Measurements from ENCODE around the gene ERCC6L2.

Gene ERCC6L2

GRCh38 chr9:95875305-95876137, at the start of gene ERCC6L2:
Gene ERCC6L2, plus strand, starts transcription at chr9:95875691. Its CDS starts 348 bp downstream, at chr9:95876039.
- Histone ChIP-seq H3K4me1 (ENCODE audit: control insufficient read depth, insufficient read depth, low read length, unreplicated experiment) (peaks cover 19% of the 10 kb centered on the region), H3K36me3 (ENCODE audit: insufficient read depth, low read length) (peaks cover 27% of the 10 kb centered on the region), H3K79me2 (ENCODE audit: control insufficient read depth, insufficient read depth, low read length, unreplicated experiment) (peaks cover 41% of the 10 kb centered on the region), H3K27ac (ENCODE audit: low read depth, low read length) (no peak within 1 kb of the TSS), H3K27me3 (ENCODE audit: insufficient read depth, low read length) (no peaks in the 10 kb centered on the region), H2AFZ (ENCODE audit: low read length, unreplicated experiment) (peak within 1 kb of the TSS; percentile 99), H3K4me3 (ENCODE audit: low read depth, low read length) (no peak within 1 kb of the TSS)

GRCh38 chr9:95826183-95826838, 49.2 kb upstream of the ERCC6L2 start:
- Histone ChIP-seq H3K36me3 (ENCODE audit: insufficient read depth, low read length) (no peaks in the 10 kb centered on the region), H3K27ac (ENCODE audit: low read depth, low read length) (no peak overlapping the region), H3K79me2 (ENCODE audit: control insufficient read depth, insufficient read depth, low read length, unreplicated experiment) (no peaks in the 10 kb centered on the region), H3K27me3 (ENCODE audit: insufficient read depth, low read length) (no peaks in the 10 kb centered on the region), H3K4me3 (ENCODE audit: low read depth, low read length) (no peak overlapping the region), H2AFZ (ENCODE audit: low read length, unreplicated experiment) (no peak overlapping the region), H3K4me1 (ENCODE audit: control insufficient read depth, insufficient read depth, low read length, unreplicated experiment) (peaks cover 23% of the 10 kb centered on the region)

GRCh38 chr9:95830768-95831167, 44.7 kb upstream of the ERCC6L2 start:
- no peaks in the 10 kb centered on the region for H3K4me1 ChIP-seq (ENCODE audit: control insufficient read depth, insufficient read depth, low read length, unreplicated experiment)
- no peaks in the 10 kb centered on the region for H3K36me3 ChIP-seq (ENCODE audit: insufficient read depth, low read length)
- H2AFZ ChIP-seq (ENCODE audit: low read length, unreplicated experiment), result no peak overlapping the region
- H3K79me2 ChIP-seq (ENCODE audit: control insufficient read depth, insufficient read depth, low read length, unreplicated experiment), result no peaks in the 10 kb centered on the region
- H3K27me3 ChIP-seq (ENCODE audit: insufficient read depth, low read length), result no peaks in the 10 kb centered on the region
- no peak overlapping the region for H3K27ac ChIP-seq (ENCODE audit: low read depth, low read length)
- H3K4me3 ChIP-seq (ENCODE audit: low read depth, low read length), result no peak overlapping the region

GRCh38 chr9:95831810-95832209, 43.7 kb upstream of the ERCC6L2 start:
- Histone ChIP-seq H3K36me3 (ENCODE audit: insufficient read depth, low read length) (no peaks in the 10 kb centered on the region), H3K79me2 (ENCODE audit: control insufficient read depth, insufficient read depth, low read length, unreplicated experiment) (no peaks in the 10 kb centered on the region), H3K4me3 (ENCODE audit: low read depth, low read length) (no peak overlapping the region), H3K27me3 (ENCODE audit: insufficient read depth, low read length) (no peaks in the 10 kb centered on the region), H2AFZ (ENCODE audit: low read length, unreplicated experiment) (no peak overlapping the region), H3K4me1 (ENCODE audit: control insufficient read depth, insufficient read depth, low read length, unreplicated experiment) (no peaks in the 10 kb centered on the region), H3K27ac (ENCODE audit: low read depth, low read length) (no peak overlapping the region)

GRCh38 chr9:95833546-95834178, 41.8 kb upstream of the ERCC6L2 start:
- no peak overlapping the region for H3K4me3 ChIP-seq (ENCODE audit: low read depth, low read length)
- H3K4me1 ChIP-seq (ENCODE audit: control insufficient read depth, insufficient read depth, low read length, unreplicated experiment), result no peaks in the 10 kb centered on the region
- H3K36me3 ChIP-seq (ENCODE audit: insufficient read depth, low read length), result no peaks in the 10 kb centered on the region
- no peaks in the 10 kb centered on the region for H3K27me3 ChIP-seq (ENCODE audit: insufficient read depth, low read length)
- no peaks in the 10 kb centered on the region for H3K79me2 ChIP-seq (ENCODE audit: control insufficient read depth, insufficient read depth, low read length, unreplicated experiment)
- no peak overlapping the region for H2AFZ ChIP-seq (ENCODE audit: low read length, unreplicated experiment)
- no peak overlapping the region for H3K27ac ChIP-seq (ENCODE audit: low read depth, low read length)

- Histone ChIP-seq H3K27ac (ENCODE audit: low read depth, low read length) (no peak overlapping the region), H3K79me2 (ENCODE audit: control insufficient read depth, insufficient read depth, low read length, unreplicated experiment) (no peaks in the 10 kb centered on the region), H2AFZ (ENCODE audit: low read length, unreplicated experiment) (no peak overlapping the region), H3K27me3 (ENCODE audit: insufficient read depth, low read length) (no peaks in the 10 kb centered on the region), H3K4me3 (ENCODE audit: low read depth, low read length) (no peak overlapping the region), H3K36me3 (ENCODE audit: insufficient read depth, low read length) (no peaks in the 10 kb centered on the region), H3K4me1 (ENCODE audit: control insufficient read depth, insufficient read depth, low read length, unreplicated experiment) (no peaks in the 10 kb centered on the region)
Observed at GRCh38 chr9:95834281-95834907, 41.1 kb upstream of the ERCC6L2 start.

GRCh38 chr9:95835393-95835792, 40.1 kb upstream of the ERCC6L2 start:
- Histone ChIP-seq H3K79me2 (ENCODE audit: control insufficient read depth, insufficient read depth, low read length, unreplicated experiment) (no peaks in the 10 kb centered on the region), H2AFZ (ENCODE audit: low read length, unreplicated experiment) (no peak overlapping the region), H3K4me1 (ENCODE audit: control insufficient read depth, insufficient read depth, low read length, unreplicated experiment) (no peaks in the 10 kb centered on the region), H3K27me3 (ENCODE audit: insufficient read depth, low read length) (no peaks in the 10 kb centered on the region), H3K36me3 (ENCODE audit: insufficient read depth, low read length) (no peaks in the 10 kb centered on the region), H3K27ac (ENCODE audit: low read depth, low read length) (no peak overlapping the region), H3K4me3 (ENCODE audit: low read depth, low read length) (no peak overlapping the region)

- no peaks in the 10 kb centered on the region for H3K4me1 ChIP-seq (ENCODE audit: control insufficient read depth, insufficient read depth, low read length, unreplicated experiment)
- no peaks in the 10 kb centered on the region for H3K36me3 ChIP-seq (ENCODE audit: insufficient read depth, low read length)
- no peak overlapping the region for H3K27ac ChIP-seq (ENCODE audit: low read depth, low read length)
- H2AFZ ChIP-seq (ENCODE audit: low read length, unreplicated experiment), result no peak overlapping the region
- no peak overlapping the region for H3K4me3 ChIP-seq (ENCODE audit: low read depth, low read length)
- H3K27me3 ChIP-seq (ENCODE audit: insufficient read depth, low read length), result no peaks in the 10 kb centered on the region
- H3K79me2 ChIP-seq (ENCODE audit: control insufficient read depth, insufficient read depth, low read length, unreplicated experiment), result no peaks in the 10 kb centered on the region
Observed at GRCh38 chr9:95836072-95836471, 39.4 kb upstream of the ERCC6L2 start.

GRCh38 chr9:95839012-95839411, 36.5 kb upstream of the ERCC6L2 start:
- H2AFZ ChIP-seq (ENCODE audit: low read length, unreplicated experiment), result no peak overlapping the region
- no peak overlapping the region for H3K4me3 ChIP-seq (ENCODE audit: low read depth, low read length)
- H3K79me2 ChIP-seq (ENCODE audit: control insufficient read depth, insufficient read depth, low read length, unreplicated experiment), result no peaks in the 10 kb centered on the region
- 0 out of 2 replicates have a peak, but pooled peaks cover 2% of the 10 kb centered on the region for H3K36me3 ChIP-seq (ENCODE audit: insufficient read depth, low read length)
- H3K27ac ChIP-seq (ENCODE audit: low read depth, low read length), result no peak overlapping the region
- no peaks in the 10 kb centered on the region for H3K27me3 ChIP-seq (ENCODE audit: insufficient read depth, low read length)
- no peaks in the 10 kb centered on the region for H3K4me1 ChIP-seq (ENCODE audit: control insufficient read depth, insufficient read depth, low read length, unreplicated experiment)

GRCh38 chr9:95840074-95840473, 35.4 kb upstream of the ERCC6L2 start:
- H3K27ac ChIP-seq (ENCODE audit: low read depth, low read length), result no peak overlapping the region
- H2AFZ ChIP-seq (ENCODE audit: low read length, unreplicated experiment), result no peak overlapping the region
- no peaks in the 10 kb centered on the region for H3K79me2 ChIP-seq (ENCODE audit: control insufficient read depth, insufficient read depth, low read length, unreplicated experiment)
- no peaks in the 10 kb centered on the region for H3K27me3 ChIP-seq (ENCODE audit: insufficient read depth, low read length)
- no peaks in the 10 kb centered on the region for H3K4me1 ChIP-seq (ENCODE audit: control insufficient read depth, insufficient read depth, low read length, unreplicated experiment)
- H3K36me3 ChIP-seq (ENCODE audit: insufficient read depth, low read length), result peaks cover 2% of the 10 kb centered on the region; the same call in 1 of the 2 replicates
- no peak overlapping the region for H3K4me3 ChIP-seq (ENCODE audit: low read depth, low read length)

All from ACC112 (cell line).